HG03558 (cell line): ENCODE data around the gene HSD3B7.
"Not testable (repeated sequence)": the region's sequence is repeated elsewhere in the genome, so short reads cannot be mapped to it uniquely, and the experiment has no call there.

Experiments
- ATAC-seq: cut with Tn5 transposase; IDR thresholded peaks from one replicate; pipeline ENCODE4 v1.9.1; 2021; ENCODE audit warnings: moderate number of reproducible peaks; ENCODE audit not compliant: unreplicated experiment; ENCODE audit errors: extremely low read depth

Gene HSD3B7

DNA sequence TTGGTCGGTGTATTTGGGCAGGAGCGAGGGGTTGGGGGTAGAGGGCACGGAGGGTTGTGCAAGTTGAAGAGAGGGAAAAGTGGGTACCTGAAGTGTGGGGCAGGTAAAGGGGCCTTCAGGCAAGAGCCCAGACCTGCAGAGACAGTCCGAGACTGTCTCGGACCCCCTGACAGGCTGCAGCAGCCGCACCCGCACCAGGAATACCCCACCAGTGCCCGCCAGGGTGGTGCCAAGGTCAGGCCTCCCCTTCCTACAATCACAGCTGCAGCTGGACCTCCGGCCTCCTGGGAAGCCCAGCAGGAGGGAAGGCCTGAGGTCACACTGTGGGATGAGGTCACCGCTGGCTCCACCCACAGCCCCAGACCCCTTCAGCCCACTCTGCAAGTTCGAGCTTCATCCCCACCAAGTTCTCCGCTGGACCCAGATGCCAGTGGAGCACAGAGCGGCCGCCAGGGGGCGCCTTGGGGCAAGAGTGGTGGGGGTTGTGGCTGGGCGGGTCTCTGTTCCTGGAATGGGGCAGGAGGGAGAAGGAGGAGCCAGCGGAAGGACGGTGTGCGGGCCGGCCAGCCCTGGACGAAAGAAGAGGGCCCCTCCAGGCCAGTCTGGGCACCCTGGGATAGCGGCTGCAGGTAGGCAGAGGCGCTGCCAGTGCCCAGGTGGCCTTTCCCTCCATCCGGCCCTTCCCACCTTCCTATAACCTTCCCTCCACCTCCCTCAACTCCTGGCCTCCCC, at the start of gene HSD3B7:
Gene HSD3B7, plus strand, starts transcription at position 539 of the 732 bp plus-strand sequence. CDS start 452 bp downstream, outside the sequence.
- no peak for ATAC-seq

DNA sequence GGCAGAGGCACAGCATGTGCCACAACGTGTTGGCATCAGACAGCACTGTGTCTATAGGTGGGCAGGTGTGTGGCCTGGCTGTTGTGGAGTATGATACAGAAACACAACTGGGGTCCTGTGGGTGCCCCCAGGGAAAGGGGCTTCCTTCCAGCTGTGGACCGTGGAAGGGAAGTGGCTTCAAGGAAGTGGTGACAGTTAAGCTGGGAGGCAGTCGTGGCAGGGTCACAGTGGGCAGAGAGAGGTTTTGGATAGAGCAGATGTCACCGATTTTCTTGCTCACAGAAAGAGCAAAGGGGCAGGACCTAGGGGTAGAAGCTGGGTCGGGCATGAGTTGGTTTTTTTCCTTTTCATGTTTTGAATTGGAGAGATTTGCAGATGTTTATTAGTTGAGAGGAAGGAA, 47.3 kb upstream of the HSD3B7 start:
- no peak for ATAC-seq

DNA sequence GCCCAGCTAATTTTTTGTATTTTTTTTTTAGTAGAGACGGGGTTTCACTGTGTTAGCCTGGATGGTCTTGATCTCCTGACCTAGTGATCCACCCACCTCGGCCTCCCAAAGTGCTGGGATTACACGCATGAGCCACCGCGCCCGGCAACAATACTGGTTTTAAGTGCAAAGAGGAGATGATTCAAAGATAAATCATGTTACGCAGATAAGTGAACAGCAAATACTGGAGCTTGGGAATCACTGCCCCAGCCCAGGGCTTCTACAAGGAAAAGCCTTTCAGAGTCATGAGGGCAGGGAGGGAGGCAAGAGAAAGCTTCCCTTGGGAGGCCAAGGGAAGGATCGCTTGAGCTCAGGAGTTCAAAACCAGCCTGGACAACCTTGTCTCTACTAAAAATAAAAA, 45.4 kb upstream of the HSD3B7 start:
- not testable (repeated sequence) for ATAC-seq

DNA sequence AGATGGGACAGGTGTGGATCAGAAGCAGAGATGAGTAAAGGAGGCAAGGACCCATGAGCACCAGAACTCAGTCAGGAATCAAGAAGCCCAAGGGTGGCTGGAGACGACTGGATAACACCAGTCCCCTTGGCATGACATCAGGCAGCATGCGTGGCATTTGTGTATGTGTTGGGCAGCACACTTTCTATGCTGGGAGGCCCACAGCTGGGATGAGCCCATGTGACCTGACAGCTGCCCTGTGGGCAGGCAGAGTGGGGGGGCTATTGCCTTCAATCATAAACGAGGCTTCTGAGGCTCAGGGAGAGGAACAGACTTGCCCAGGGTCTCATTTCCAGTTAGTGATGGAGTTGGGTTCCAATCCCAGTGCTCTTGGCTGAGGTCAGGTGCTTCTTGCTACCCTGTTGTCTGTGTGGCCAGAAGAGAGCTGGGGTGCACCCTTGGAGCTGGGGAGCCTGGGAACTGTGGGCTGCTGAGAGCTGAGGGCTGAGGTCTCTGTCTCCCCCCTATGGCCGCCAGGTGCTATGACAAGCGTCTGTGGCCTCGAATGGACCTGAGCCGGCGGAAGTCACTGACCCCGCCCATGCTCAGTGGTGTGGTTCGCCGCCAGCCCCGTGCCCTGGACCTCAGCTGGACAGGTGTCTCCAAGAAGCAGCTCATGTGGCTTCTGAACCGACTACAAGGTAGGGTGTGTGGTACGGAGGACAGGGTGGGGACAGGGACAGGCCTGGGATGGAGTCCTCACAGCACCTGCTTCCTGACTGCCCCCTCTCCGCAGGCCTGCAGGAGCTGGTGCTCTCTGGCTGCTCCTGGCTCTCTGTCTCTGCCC, 43.2 kb upstream of the HSD3B7 start:
- no peak for ATAC-seq

- no peak for ATAC-seq
Measured at GRCh38 chr16:30942426-30942806, 42.6 kb upstream of the HSD3B7 start.

GRCh38 chr16:30944352-30944751, 40.7 kb upstream of the HSD3B7 start:
- ATAC-seq = no peak

DNA sequence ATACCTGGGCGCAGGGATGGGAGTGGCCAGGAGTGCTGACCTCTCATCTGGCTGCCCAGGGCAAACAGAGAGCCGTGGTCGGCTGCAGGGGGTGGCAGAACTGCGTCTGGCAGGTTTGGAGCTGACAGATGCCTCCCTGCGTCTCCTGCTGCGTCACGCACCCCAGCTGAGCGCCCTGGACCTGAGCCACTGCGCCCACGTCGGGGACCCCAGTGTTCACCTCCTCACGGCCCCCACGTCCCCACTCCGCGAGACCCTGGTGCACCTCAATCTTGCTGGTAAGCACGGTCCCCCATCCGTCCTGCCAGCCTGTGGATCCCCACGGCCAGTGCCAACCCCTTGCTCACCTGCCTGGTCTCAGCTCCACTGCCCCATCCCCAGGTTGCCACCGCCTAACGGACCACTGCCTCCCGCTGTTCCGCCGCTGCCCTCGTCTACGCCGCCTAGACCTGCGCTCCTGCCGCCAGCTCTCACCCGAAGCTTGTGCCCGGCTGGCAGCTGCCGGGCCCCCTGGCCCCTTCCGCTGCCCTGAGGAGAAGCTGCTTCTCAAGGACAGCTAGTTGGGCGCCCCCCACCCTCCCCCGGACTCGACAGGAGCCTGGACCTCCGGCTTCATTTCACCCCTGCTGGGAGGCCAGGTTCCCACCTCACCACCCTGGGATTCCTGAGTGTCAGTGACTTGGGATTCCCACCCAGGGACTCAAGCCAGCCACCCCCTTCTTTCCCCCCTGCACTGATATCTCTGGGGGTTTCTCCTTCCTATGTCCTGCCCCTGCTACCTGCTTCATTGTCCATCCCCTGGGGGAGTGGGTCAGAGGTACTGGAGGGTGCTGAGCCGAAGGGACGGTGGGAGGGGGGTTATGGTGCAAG, 38.1 kb upstream of the HSD3B7 start:
- ATAC-seq = no peak

DNA sequence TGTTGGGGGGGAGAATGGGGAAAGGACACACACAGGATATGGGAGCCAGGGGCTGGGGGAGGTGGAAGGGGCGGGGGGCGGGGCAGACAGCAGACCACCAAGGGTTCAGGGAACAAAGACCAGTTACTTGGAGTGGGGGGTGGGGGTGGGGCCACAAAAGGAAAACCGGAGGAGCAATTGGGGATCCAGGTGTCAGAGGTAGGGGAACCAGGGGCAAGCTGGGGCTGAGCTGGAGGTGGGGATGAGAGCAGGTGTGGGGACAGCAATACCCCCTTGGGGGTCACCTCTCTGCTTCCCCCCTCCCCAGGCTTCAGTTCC, 37.5 kb upstream of the HSD3B7 start:
- no peak for ATAC-seq

DNA sequence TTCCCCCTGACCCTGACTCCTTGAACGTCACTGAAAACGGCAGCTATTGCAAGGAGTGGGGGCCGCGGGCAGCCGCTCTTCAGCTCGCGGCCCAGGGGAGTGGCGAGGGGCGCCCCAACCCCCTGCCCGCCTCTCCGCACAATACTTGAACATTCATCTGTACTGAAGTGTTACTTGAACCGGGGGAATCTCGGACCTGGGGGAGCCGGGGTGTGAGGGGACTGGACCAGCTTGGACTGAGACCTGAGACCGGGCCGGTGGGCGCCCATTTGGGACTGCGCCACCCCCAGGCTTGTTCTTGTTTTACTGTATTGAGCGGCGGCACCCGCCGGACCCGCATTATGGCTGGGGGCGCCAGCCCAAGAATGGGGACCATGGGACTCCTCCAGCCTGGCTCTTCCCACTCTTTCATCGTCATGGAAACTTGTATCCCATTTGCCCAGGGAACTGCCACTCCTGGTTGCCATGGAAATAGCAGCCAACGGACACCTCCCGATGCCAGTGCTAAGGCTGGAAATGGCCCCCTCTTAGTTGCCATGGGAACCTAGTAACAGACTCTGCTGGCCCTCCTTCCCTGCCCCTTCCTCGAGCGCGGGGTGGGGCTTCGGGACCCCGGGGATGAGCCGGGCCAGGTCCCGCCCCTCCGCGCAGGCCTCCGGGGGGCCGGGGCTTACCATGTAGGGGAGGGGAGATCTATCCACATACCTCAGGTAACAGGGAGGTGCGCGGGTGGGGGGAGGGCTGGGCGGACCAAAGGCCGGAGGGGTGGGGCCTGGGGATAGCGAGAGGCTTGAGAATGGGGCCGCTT, 36.9 kb upstream of the HSD3B7 start:
- ATAC-seq = no peak

DNA sequence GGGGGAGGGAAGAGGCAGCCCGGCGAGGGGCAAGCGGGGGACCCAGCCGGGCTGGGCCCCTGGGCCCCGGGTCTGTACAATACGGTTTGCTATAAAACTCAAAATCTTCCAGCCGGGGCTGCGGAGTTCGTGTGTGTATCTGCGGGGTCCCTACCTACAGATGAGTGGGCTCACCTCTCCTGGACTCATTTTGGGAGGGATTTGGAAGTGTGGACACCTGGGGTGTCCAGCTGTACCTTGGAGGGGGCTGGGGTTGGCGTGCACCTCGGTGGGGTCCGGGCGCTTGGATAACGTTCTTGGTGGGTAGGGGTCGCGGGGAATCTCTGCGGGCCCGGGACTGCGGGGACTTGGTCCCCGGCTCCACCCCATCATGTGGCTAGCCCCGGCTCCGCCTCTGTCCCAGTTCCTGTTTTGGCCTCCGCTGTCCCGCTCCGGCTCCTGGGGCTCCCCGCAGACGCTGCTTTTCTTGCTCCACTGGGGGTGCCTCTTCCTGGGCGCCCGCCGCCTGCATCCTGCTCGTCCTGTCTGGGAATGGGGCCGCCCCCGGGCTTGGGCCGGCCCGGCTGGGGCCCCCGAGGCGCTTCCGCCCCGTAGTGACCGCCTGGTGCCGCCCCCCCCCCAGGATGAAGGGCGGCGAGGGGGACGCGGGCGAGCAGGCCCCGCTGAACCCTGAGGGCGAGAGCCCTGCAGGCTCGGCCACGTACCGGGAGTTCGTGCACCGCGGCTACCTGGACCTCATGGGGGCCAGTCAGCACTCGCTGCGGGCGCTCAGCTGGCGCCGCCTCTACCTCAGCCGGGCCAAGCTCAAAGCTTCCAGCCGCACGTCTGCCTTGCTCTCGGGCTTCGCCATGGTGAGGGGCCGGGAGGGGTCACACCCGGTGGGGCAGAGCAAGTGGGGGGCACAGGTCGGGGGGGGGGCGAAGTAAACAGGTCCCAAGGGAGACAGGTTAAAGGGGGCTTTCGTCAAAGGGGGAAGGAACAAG, 36.0 kb upstream of the HSD3B7 start, which contains the start of gene ORAI3:
Gene ORAI3, plus strand, starts transcription at position 402 of the 983 bp plus-strand sequence. Its CDS starts 222 bp downstream, at position 624.
- no peak for ATAC-seq

- ATAC-seq = no peak
Measured at GRCh38 chr16:30949650-30950515, 35.1 kb upstream of the HSD3B7 start.

- no peak for ATAC-seq
Measured at GRCh38 chr16:30950516-30951065, 34.4 kb upstream of the HSD3B7 start.

GRCh38 chr16:30951193-30951592, 33.8 kb upstream of the HSD3B7 start:
- no peak for ATAC-seq

- no peak for ATAC-seq
Measured at GRCh38 chr16:30951750-30952149, 33.3 kb upstream of the HSD3B7 start.

DNA sequence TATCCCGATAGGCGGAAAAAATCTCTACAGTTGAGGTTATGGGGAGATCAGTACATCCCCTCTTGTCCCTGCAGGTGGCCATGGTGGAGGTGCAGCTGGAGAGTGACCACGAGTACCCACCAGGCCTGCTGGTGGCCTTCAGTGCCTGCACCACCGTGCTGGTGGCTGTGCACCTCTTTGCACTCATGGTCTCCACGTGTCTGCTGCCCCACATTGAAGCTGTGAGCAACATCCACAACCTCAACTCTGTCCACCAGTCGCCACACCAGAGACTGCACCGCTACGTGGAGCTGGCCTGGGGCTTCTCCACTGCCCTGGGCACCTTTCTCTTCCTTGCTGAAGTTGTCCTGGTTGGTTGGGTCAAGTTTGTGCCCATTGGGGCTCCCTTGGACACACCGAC, 31.9 kb upstream of the HSD3B7 start:
- ATAC-seq = no peak

GRCh38 chr16:30953511-30954124, 31.4 kb upstream of the HSD3B7 start:
- no peak for ATAC-seq

DNA sequence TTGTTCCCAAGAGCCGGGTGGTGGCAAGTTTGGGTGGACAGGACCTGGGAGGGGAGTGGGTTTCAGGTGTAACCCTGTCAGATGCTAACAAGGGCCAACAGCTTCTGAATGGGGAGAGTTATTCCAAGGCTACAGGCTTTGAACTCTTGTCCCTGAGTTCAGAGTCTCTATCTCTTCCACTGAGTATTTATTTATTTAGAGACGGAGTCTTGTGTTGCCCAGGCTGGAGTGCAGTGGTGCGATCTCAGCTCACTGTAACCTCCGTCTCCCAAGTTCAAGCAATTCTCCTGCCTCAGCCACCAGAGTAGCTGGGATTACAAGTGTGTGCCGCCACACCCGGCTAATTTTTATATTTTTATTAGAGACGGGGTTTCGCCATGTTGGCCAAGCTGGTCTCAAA, 30.0 kb upstream of the HSD3B7 start:
- ATAC-seq = no peak
